GM12878 (cell line): ENCODE data around the gene PBRM1.

ENCODE experiments used
- JUND ChIP-seq: IDR thresholded peaks from 2 replicates; pipeline ENCODE4 v1.6.1; 2012; ENCODE audit warnings: low read depth, mild to moderate bottlenecking, low read length, improper control_type of control experiment, moderate library complexity
- ZNF24 ChIP-seq: fragments of 450-650 bp; IDR thresholded peaks from 2 replicates; pipeline ENCODE4 v1.6.1; 2017; ENCODE audit warnings: antibody characterized with exemption, mild to moderate bottlenecking

GRCh38 chr3:52679811-52680210 is 5.9 kb downstream of the PBRM1 start:
- TF ChIP-seq JUND = no peak
- no peak for TF ChIP-seq ZNF24
